OCI-LY1 (cell line): ENCODE results near the gene SCRN1.

Source experiments
- EZH2 ChIP-seq: fragments of 200-600 bp; sonication (generic), shearing (Covaris generic); IDR thresholded peaks from 2 replicates; pipeline ENCODE4 v1.8.0; 2017; ENCODE audit warnings: borderline replicate concordance, mixed run types, mild to moderate bottlenecking, antibody characterized with exemption, low read length, moderate library complexity, mixed read lengths
- TF ChIP-seq, protein P1 (sequence below): fragments of 200-600 bp; sonication (generic), shearing (Covaris generic); IDR thresholded peaks from 2 replicates; pipeline ENCODE4 v1.5.1; 2017; ENCODE audit warnings: mild to moderate bottlenecking, antibody characterized with exemption, low read length, moderate library complexity, mixed read lengths

GRCh38 chr7:29969738-29970137 is 19.9 kb downstream of the SCRN1 start:
- TF ChIP-seq EZH2: no peak
- TF ChIP-seq, protein P1, sequence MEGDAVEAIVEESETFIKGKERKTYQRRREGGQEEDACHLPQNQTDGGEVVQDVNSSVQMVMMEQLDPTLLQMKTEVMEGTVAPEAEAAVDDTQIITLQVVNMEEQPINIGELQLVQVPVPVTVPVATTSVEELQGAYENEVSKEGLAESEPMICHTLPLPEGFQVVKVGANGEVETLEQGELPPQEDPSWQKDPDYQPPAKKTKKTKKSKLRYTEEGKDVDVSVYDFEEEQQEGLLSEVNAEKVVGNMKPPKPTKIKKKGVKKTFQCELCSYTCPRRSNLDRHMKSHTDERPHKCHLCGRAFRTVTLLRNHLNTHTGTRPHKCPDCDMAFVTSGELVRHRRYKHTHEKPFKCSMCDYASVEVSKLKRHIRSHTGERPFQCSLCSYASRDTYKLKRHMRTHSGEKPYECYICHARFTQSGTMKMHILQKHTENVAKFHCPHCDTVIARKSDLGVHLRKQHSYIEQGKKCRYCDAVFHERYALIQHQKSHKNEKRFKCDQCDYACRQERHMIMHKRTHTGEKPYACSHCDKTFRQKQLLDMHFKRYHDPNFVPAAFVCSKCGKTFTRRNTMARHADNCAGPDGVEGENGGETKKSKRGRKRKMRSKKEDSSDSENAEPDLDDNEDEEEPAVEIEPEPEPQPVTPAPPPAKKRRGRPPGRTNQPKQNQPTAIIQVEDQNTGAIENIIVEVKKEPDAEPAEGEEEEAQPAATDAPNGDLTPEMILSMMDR: no peak
